HepG2 (cell line): ENCODE measurements around the gene DDIT4. TPM values are rescaled to one million over a fixed set of nuclear protein-coding genes. Genes with fewer than 3 reads are reported as not detected.

Experiments
- ATAC-seq: fragments of 200-7000 bp; cut with Tn5 transposase; 3 replicates; pipeline ENCODE4 v1.9.1; 2020; ENCODE audit warnings: mild to moderate bottlenecking, moderate library complexity
- BruUV-seq: library from RNA; stranded (reverse); fragments of 400-500 nt; replicated peaks from 2 replicates; lab custom pipeline; 2021; lab: Mats Ljungman, UMichigan
- CTCF ChIA-PET: fragments of 300-600 bp; formaldehyde crosslinking; extraction: SDS; loops from one replicate; lab custom pipeline; 2021; ENCODE audit warnings: low total read pairs, inconsistent platforms, low intra/inter-chr PET ratio; lab: Yijun Ruan, JAX
- POLR2A ChIA-PET: fragments of 350-600 bp; sonication (Branson Sonifier 250); formaldehyde crosslinking; loops from one replicate; lab custom pipeline; 2020; ENCODE audit warnings: antibody characterized with exemption, inconsistent platforms; lab: Yijun Ruan, JAX
- DNase-seq: peaks from one replicate; pipeline ENCODE4 v3.0.0-alpha.2; 2015; ENCODE audit warnings: low spot score
- FAIRE-seq: peaks from 3 replicates; lab custom pipeline; 2011; peaks lifted over from hg19 to GRCh38; lab: Jason Lieb, UNC
- H2AFZ ChIP-seq: one replicate; pipeline ENCODE4 v1.6.1; 2011; ENCODE audit warnings: low read length, inconsistent platforms
- H3K27ac ChIP-seq: fragments of 300-600 bp; 3 replicates; pipeline ENCODE4 v1.8.0; 2011; ENCODE audit warnings: mixed run types, mild to moderate bottlenecking, mixed read lengths, low read length, inconsistent platforms; ENCODE audit not compliant: insufficient read depth; ENCODE audit errors: extremely low read length
- H3K27me3 ChIP-seq, 2 experiments: fragments of 200-600 bp in 1 of 2; 2 replicates in 1 of 2; 3 replicates in 1 of 2; pipeline versions ENCODE4 v1.6.0 to v1.8.0; 2011; ENCODE audit warnings: low read length in 2 of 2, mild to moderate bottlenecking in 2 of 2, moderate library complexity in 2 of 2, inconsistent platforms in 1 of 2; ENCODE audit not compliant: insufficient read depth in 2 of 2, control insufficient read depth in 1 of 2
- H3K36me3 ChIP-seq, 2 experiments: fragments of 200-600 bp in 1 of 2; replicated peaks in 1 of 2; 2 replicates in 1 of 2; 3 replicates in 1 of 2; pipeline versions ENCODE4 v1.5.1 to v1.8.0; 2011; ENCODE audit warnings: low read length in 2 of 2, inconsistent platforms in 1 of 2; ENCODE audit not compliant: insufficient read depth in 2 of 2, control insufficient read depth in 1 of 2
- H3K4me1 ChIP-seq: 2 replicates; pipeline ENCODE4 v1.5.1; 2012; ENCODE audit warnings: low read length, inconsistent platforms; ENCODE audit not compliant: insufficient read depth
- H3K4me2 ChIP-seq: 2 replicates; pipeline ENCODE4 v1.6.0; 2011; ENCODE audit warnings: low read depth, low read length, inconsistent platforms
- H3K4me3 ChIP-seq, 3 experiments: fragments of 200-600 bp in 1 of 3; sonication (generic), shearing (Covaris generic) in 1 of 3; replicated peaks in 1 of 3; 2 replicates each; pipeline ENCODE4 v1.5.1; 2011 to 2016; ENCODE audit warnings: low read length in 3 of 3, inconsistent platforms in 2 of 3, low read depth in 2 of 3, mild to moderate bottlenecking in 2 of 3, control low read depth in 1 of 3, mixed read lengths in 1 of 3; ENCODE audit not compliant: insufficient read depth in 1 of 3
- H3K79me2 ChIP-seq: one replicate; pipeline ENCODE4 v1.6.1; 2011; ENCODE audit warnings: low read length, inconsistent platforms; ENCODE audit not compliant: insufficient read depth
- H3K9ac ChIP-seq: 2 replicates; pipeline ENCODE4 v1.6.0; 2011; ENCODE audit warnings: mild to moderate bottlenecking, low read depth, low read length, inconsistent platforms; ENCODE audit not compliant: insufficient read depth
- H3K9me3 ChIP-seq: 2 replicates; pipeline ENCODE4 v1.5.1; 2012; ENCODE audit warnings: mild to moderate bottlenecking, low read length
- H4K20me1 ChIP-seq: 2 replicates; pipeline ENCODE4 v1.6.0; 2011; ENCODE audit warnings: inconsistent platforms, mild to moderate bottlenecking, low read length, moderate library complexity; ENCODE audit not compliant: insufficient read depth
- ADNP ChIP-seq: sonication (generic); formaldehyde crosslinking; IDR thresholded peaks from 2 replicates; pipeline ENCODE4 v1.4.0; 2020; ENCODE audit warnings: missing genetic modification reagents
- AKAP8 ChIP-seq: sonication (generic); formaldehyde crosslinking; IDR thresholded peaks from 2 replicates; pipeline ENCODE4 v1.5.1; 2020; ENCODE audit warnings: mild to moderate bottlenecking, missing genetic modification reagents
- ASH2L ChIP-seq: fragments of 300-600, 200-600 bp; sonication (generic); IDR thresholded peaks from 2 replicates; pipeline ENCODE4 v1.7.0; 2017; ENCODE audit warnings: low read depth, mild to moderate bottlenecking, moderate library complexity, mixed read lengths, low read length; ENCODE audit not compliant: insufficient read length
- ATF7-NPFF ChIP-seq: sonication (generic); formaldehyde crosslinking; IDR thresholded peaks from 2 replicates; pipeline ENCODE4 v1.8.1; 2023; ENCODE audit warnings: mild to moderate bottlenecking, low read depth, missing genetic modification reagents, moderate library complexity
- DPF2 ChIP-seq: sonication (generic); formaldehyde crosslinking; IDR thresholded peaks from 2 replicates; pipeline ENCODE4 v1.4.0; 2020; ENCODE audit warnings: mild to moderate bottlenecking, low read depth, missing genetic modification reagents, borderline replicate concordance
- ETV6 ChIP-seq: sonication (generic); formaldehyde crosslinking; conservative IDR thresholded peaks from 2 replicates; pipeline ENCODE4 v1.4.0; 2020; ENCODE audit warnings: missing genetic modification reagents
- HCFC1 ChIP-seq: fragments of 150-350 bp; IDR thresholded peaks from 2 replicates; pipeline ENCODE4 v1.6.1; 2014; ENCODE audit warnings: low read depth, low read length
- HMG20A ChIP-seq: IDR thresholded peaks from 2 replicates; pipeline ENCODE4 v1.6.1; 2016; ENCODE audit warnings: borderline replicate concordance
- KDM5A ChIP-seq: fragments of 200-600 bp; sonication (generic); IDR thresholded peaks from 2 replicates; pipeline ENCODE4 v1.7.0; 2018; ENCODE audit warnings: antibody characterized with exemption, mild to moderate bottlenecking, low read length, borderline replicate concordance
- NFE2L1 ChIP-seq: sonication (generic); formaldehyde crosslinking; IDR thresholded peaks from 2 replicates; pipeline ENCODE4 v1.4.0; 2020; ENCODE audit warnings: missing genetic modification reagents, mild to moderate bottlenecking, borderline replicate concordance
- SATB2 ChIP-seq: sonication (generic); formaldehyde crosslinking; IDR thresholded peaks from 2 replicates; pipeline ENCODE4 v1.5.0; 2020; ENCODE audit warnings: missing genetic modification reagents
- SOX5 ChIP-seq: IDR thresholded peaks from 2 replicates; pipeline ENCODE4 v1.6.1; 2016; ENCODE audit warnings: borderline replicate concordance
- ZBTB2 ChIP-seq: sonication (generic); formaldehyde crosslinking; IDR thresholded peaks from 2 replicates; pipeline ENCODE4 v1.8.0; 2022; ENCODE audit warnings: low read depth, missing genetic modification reagents
- ZFP90 ChIP-seq: sonication (generic); formaldehyde crosslinking; IDR thresholded peaks from 2 replicates; pipeline ENCODE4 v1.8.0; 2022; ENCODE audit warnings: missing genetic modification reagents, mild to moderate bottlenecking, inconsistent platforms, borderline replicate concordance
- ZMYM3 ChIP-seq: sonication (generic); formaldehyde crosslinking; IDR thresholded peaks from 2 replicates; pipeline ENCODE4 v1.5.1; 2020; ENCODE audit warnings: mild to moderate bottlenecking, missing genetic modification reagents
- ZNF629 ChIP-seq: sonication (generic); formaldehyde crosslinking; conservative IDR thresholded peaks from 2 replicates; pipeline ENCODE4 v1.5.0; 2020; ENCODE audit warnings: missing genetic modification reagents
- ZSCAN12 ChIP-seq: sonication (generic); formaldehyde crosslinking; IDR thresholded peaks from 2 replicates; pipeline ENCODE4 v1.9.0; 2021; ENCODE audit warnings: mild to moderate bottlenecking, missing genetic modification reagents
- WGBS: methylation state at CpG from one replicate; pipeline ENCODE4 v1.1.6; 2017; ENCODE audit warnings: low lambda C conversion rate; 5-methylcytosine and 5-hydroxymethylcytosine counted together
- in situ Hi-C: cut with HindIII; loops from 2 replicates; pipeline ENCODE4 v1.10.0; 2017; ENCODE audit warnings: low pct_unique_long_range_greater_than_20kb; ENCODE audit not compliant: extremely low pct_ligation_motif_present
- intact Hi-C: fragments of 100-400 bp; cut with micrococcal nuclease; formaldehyde crosslinking; loops from one replicate; pipeline ENCODE4 v1.10.0; 2022; ENCODE audit not compliant: unreplicated experiment
- polyA plus RNA-seq, 8 experiments: library from polyadenylated mRNA; depleted of rRNA in 3 of 8; stranded (reverse) in 7 of 8; unstranded in 1 of 8; fragments of >200 nt; fragmentation: Illumina TruSeq in 4 of 8; extraction: Trizol in 4 of 8; gene quantifications; 2 replicates each; pipeline versions ENCODE4 v1.2.1 to v1.2.3, GENCODE V29; 2011 to 2016; ENCODE audit warnings: low read depth in 4 of 8, missing spikeins in 1 of 8, mixed read lengths in 1 of 8; ENCODE audit not compliant: insufficient read depth in 1 of 8
- total RNA-seq, 5 experiments: library from RNA; depleted of rRNA; stranded (reverse); fragments of >200 nt; fragmentation: Illumina TruSeq; extraction: Trizol; gene quantifications; 2 replicates each; pipeline ENCODE4 v1.2.3, GENCODE V29; 2016; ENCODE audit warnings: low read depth in 1 of 5
- TF ChIP-seq, protein P1 (sequence below): sonication (generic); formaldehyde crosslinking; IDR thresholded peaks from 2 replicates; pipeline ENCODE4 v1.4.0; 2020; ENCODE audit warnings: mild to moderate bottlenecking, missing genetic modification reagents

DDIT4 gene
- total and polyA plus RNA-seq, 2 of the 13 experiments (the other 11 are each of a cell fraction or from before 2014, with no cell fraction given) = 35.6 to 40.7 TPM

- intact Hi-C loops (no loop called here), in situ Hi-C loops (no loop called here)
- Histone ChIP-seq H3K27me3 (no peaks in the 10 kb centered on the region), H3K4me1 (peaks cover 56% of the 10 kb centered on the region), H3K27ac (no peak overlapping the region), H2AFZ (no peak overlapping the region), H3K79me2 (no peaks in the 10 kb centered on the region), H3K36me3 (no peaks in the 10 kb centered on the region), H3K4me2 (no peak overlapping the region), H3K9ac (no peak overlapping the region), H3K4me3 (no peak overlapping the region), H3K9me3 (no peaks in the 10 kb centered on the region), H4K20me1 (no peaks in the 10 kb centered on the region)
- WGBS = 99% methylated on average over 11 of the region's 11 CpGs
- no peak for FAIRE-seq
- CTCF ChIA-PET = no interaction called here
- BruUV-seq = no TSS peak
- POLR2A ChIA-PET = interaction anchor here (2.6 kb wide), 1 partner anchor 9 kb away, joined by 10 read pairs; no protein-coding TSS in a partner anchor
- ATAC-seq = no peak
- TF ChIP-seq ZNF629 (peak; percentile 74), HCFC1 (no peak), ADNP (CRISPR knock-in tag) (0 out of 2 replicates have a peak, but pooled peaks have one; percentile 26), ZMYM3 (CRISPR knock-in tag) (peak; percentile 47; the same call in 1 of the 2 replicates), SOX5 (CRISPR knock-in tag) (no peak)
- no peak for DNase-seq
These were observed 7.5 kb upstream of the DDIT4 start for GRCh38 chr10:72265990-72266865.

GRCh38 chr10:72267381-72267780, 6.3 kb upstream of the DDIT4 start:
- Histone ChIP-seq H3K4me2 (no peak overlapping the region), H3K4me3 (no peak overlapping the region), H3K36me3 (no peaks in the 10 kb centered on the region), H4K20me1 (no peaks in the 10 kb centered on the region), H2AFZ (no peak overlapping the region), H3K27ac (no peak overlapping the region), H3K79me2 (no peaks in the 10 kb centered on the region), H3K9ac (no peak overlapping the region), H3K9me3 (no peaks in the 10 kb centered on the region), H3K4me1 (peaks cover 56% of the 10 kb centered on the region), H3K27me3 (no peaks in the 10 kb centered on the region)
- no peak for FAIRE-seq
- intact Hi-C loops = no loop called here
- in situ Hi-C loops = no loop called here
- WGBS = 71% methylated on average over 6 of the region's 6 CpGs
- ATAC-seq = no peak
- ChIA-PET POLR2A (no interaction called here), CTCF (no interaction called here)
- no peak for DNase-seq
- BruUV-seq = no TSS peak
- TF ChIP-seq SATB2 (CRISPR knock-in tag) (no peak), ETV6 (CRISPR knock-in tag) (no peak), AKAP8 (CRISPR knock-in tag) (no peak), NFE2L1 (CRISPR knock-in tag) (no peak), DPF2 (CRISPR knock-in tag) (no peak), ZSCAN12 (CRISPR knock-in tag) (no peak), ZBTB2 (CRISPR knock-in tag) (no peak), ASH2L (no peak), HMG20A (CRISPR knock-in tag) (no peak), ATF7-NPFF (CRISPR knock-in tag) (no peak), ZFP90 (CRISPR knock-in tag) (no peak), KDM5A (no peak)
- TF ChIP-seq, protein P1, sequence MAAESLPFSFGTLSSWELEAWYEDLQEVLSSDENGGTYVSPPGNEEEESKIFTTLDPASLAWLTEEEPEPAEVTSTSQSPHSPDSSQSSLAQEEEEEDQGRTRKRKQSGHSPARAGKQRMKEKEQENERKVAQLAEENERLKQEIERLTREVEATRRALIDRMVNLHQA = no peak
